Keratinocyte (primary cell): ENCODE results near the gene ASB17. TPM values are rescaled to one million over a fixed set of nuclear protein-coding genes. Genes with fewer than 3 reads are reported as not detected.

ENCODE experiments used
- DNase-seq: peaks from one replicate; pipeline ENCODE4 v3.0.0-alpha.2; 2011; ENCODE audit warnings: low read depth, missing footprints, low spot score
- FAIRE-seq: peaks from 2 replicates; lab custom pipeline; 2011; peaks lifted over from hg19 to GRCh38; lab: Jason Lieb, UNC
- H2AFZ ChIP-seq: 2 replicates; pipeline ENCODE4 v1.6.0; 2012; ENCODE audit warnings: low read length, control low read depth, inconsistent platforms; ENCODE audit not compliant: control insufficient read depth
- H3K27ac ChIP-seq: 2 replicates; pipeline ENCODE4 v1.5.1; 2011; ENCODE audit warnings: low read length; ENCODE audit not compliant: control insufficient read depth, insufficient read depth
- H3K27me3 ChIP-seq: 3 replicates; pipeline ENCODE4 v1.6.0; 2011; ENCODE audit warnings: low read length; ENCODE audit not compliant: control insufficient read depth, insufficient read depth; ENCODE audit errors: extremely low read depth
- H3K36me3 ChIP-seq, 2 experiments: 2 replicates in 1 of 2; 3 replicates in 1 of 2; pipeline ENCODE4 v1.5.1; 2011; ENCODE audit warnings: low read length in 2 of 2, mild to moderate bottlenecking in 1 of 2; ENCODE audit not compliant: control insufficient read depth in 2 of 2, insufficient read depth in 2 of 2; ENCODE audit errors: extremely low read depth in 1 of 2
- H3K4me1 ChIP-seq: 3 replicates; pipeline ENCODE4 v1.5.1; 2011; ENCODE audit warnings: low read length; ENCODE audit not compliant: control insufficient read depth, insufficient read depth; ENCODE audit errors: extremely low read depth
- H3K4me2 ChIP-seq: 3 replicates; pipeline ENCODE4 v1.6.0; 2011; ENCODE audit warnings: low read depth, low read length; ENCODE audit not compliant: control insufficient read depth, insufficient read depth; ENCODE audit errors: extremely low read depth
- H3K4me3 ChIP-seq, 3 experiments: fragments of 200-600 bp in 1 of 3; sonication (generic) in 1 of 3; 2 replicates in 2 of 3; 3 replicates in 1 of 3; pipeline ENCODE4 v1.5.1; 2011 to 2016; ENCODE audit warnings: low read length in 3 of 3, mild to moderate bottlenecking in 3 of 3, control low read depth in 2 of 3, inconsistent platforms in 1 of 3, low read depth in 1 of 3, mixed read lengths in 1 of 3, mixed run types in 1 of 3, moderate library complexity in 1 of 3; ENCODE audit not compliant: control insufficient read depth in 2 of 3, insufficient read depth in 2 of 3; ENCODE audit errors: extremely low read depth in 1 of 3
- H3K79me2 ChIP-seq: 2 replicates; pipeline ENCODE4 v1.6.0; 2012; ENCODE audit warnings: low read length; ENCODE audit not compliant: control insufficient read depth, insufficient read depth
- H3K9ac ChIP-seq: 3 replicates; pipeline ENCODE4 v1.6.0; 2011; ENCODE audit warnings: low read length; ENCODE audit not compliant: control insufficient read depth, insufficient read depth; ENCODE audit errors: extremely low read depth
- H3K9me1 ChIP-seq: 3 replicates; pipeline ENCODE4 v1.6.0; 2011; ENCODE audit warnings: low read length; ENCODE audit not compliant: control insufficient read depth, insufficient read depth; ENCODE audit errors: extremely low read depth
- H3K9me3 ChIP-seq: 2 replicates; pipeline ENCODE4 v1.5.1; 2012; ENCODE audit warnings: low read depth, low read length; ENCODE audit not compliant: control insufficient read depth
- H4K20me1 ChIP-seq: 3 replicates; pipeline ENCODE4 v1.6.0; 2011; ENCODE audit warnings: low read length; ENCODE audit not compliant: control insufficient read depth, insufficient read depth; ENCODE audit errors: extremely low read depth
- CTCF ChIP-seq, 3 experiments: IDR thresholded peaks in 1 of 3; conservative IDR thresholded peaks in 1 of 3; optimal IDR thresholded peaks in 1 of 3; 2 replicates in 2 of 3; 3 replicates in 1 of 3; pipeline versions ENCODE3 to v1.5.1; 2011; ENCODE audit warnings: low read length in 3 of 3, mild to moderate bottlenecking in 3 of 3, moderate library complexity in 2 of 3, control low read depth in 1 of 3, inconsistent platforms in 1 of 3; ENCODE audit not compliant: insufficient read depth in 2 of 3; ENCODE audit errors: extremely low read depth in 1 of 3
- EZH2 ChIP-seq: IDR thresholded peaks from one replicate; pipeline ENCODE4 v1.6.1; 2012; ENCODE audit warnings: inconsistent platforms, mild to moderate bottlenecking, low read length, moderate library complexity
- dilution Hi-C: fragments of 300-500 bp; cut with MboI; formaldehyde crosslinking; loops from one replicate; pipeline ENCODE4 v1.7.0; 2020; ENCODE audit warnings: low sequenced_read_pairs; ENCODE audit not compliant: extremely low pct_ligation_motif_present
- polyA plus RNA-seq, 5 experiments: library from polyadenylated mRNA; depleted of rRNA in 3 of 5; stranded (reverse) in 3 of 5; stranded (forward) in 1 of 5; unstranded in 1 of 5; fragments of >200 nt; gene quantifications; 1 replicate in 1 of 5; 2 replicates in 3 of 5; 3 replicates in 1 of 5; pipeline versions ENCODE4 v1.2.1 to v1.2.3, GENCODE V29; 2011 to 2012; ENCODE audit warnings: missing spikeins in 2 of 5, low read depth in 1 of 5, low replicate concordance in 1 of 5

The ASB17 gene
- polyA plus RNA-seq, 1 donor (not counting 4 experiments of a cell fraction or from before 2014, with no cell fraction given): not detected

- Histone ChIP-seq H3K9me1 (no peaks in the 10 kb centered on the region), H2AFZ (no peak overlapping the region), H3K9me3 (no peaks in the 10 kb centered on the region), H3K36me3 (no peaks in the 10 kb centered on the region), H3K4me3 (no peak overlapping the region), H3K27ac (no peak overlapping the region), H3K4me1 (no peaks in the 10 kb centered on the region), H3K4me2 (no peak overlapping the region), H3K9ac (no peak overlapping the region), H3K27me3 (no peaks in the 10 kb centered on the region), H4K20me1 (no peaks in the 10 kb centered on the region), H3K79me2 (no peaks in the 10 kb centered on the region)
- no peak for TF ChIP-seq CTCF (optimal IDR thresholded peaks at IDR 0.05 in 1 of 3, IDR thresholded peaks at IDR 0.05 in 1 of 3, conservative IDR thresholded peaks at IDR 0.05 in 1 of 3; ENCODE audit: extremely low read depth in 1 of 3, insufficient read depth in 2 of 3, low read length in 3 of 3)
- TF ChIP-seq EZH2: no peak
- DNase-seq: no peak
- FAIRE-seq: no peak
- dilution Hi-C loops: no loop called here
Observed at GRCh38 chr1:75937034-75937433, 4.8 kb upstream of the ASB17 start.

- Histone ChIP-seq H3K27ac (no peak overlapping the region), H3K36me3 (no peaks in the 10 kb centered on the region), H3K79me2 (no peaks in the 10 kb centered on the region), H3K4me3 (no peak overlapping the region), H4K20me1 (no peaks in the 10 kb centered on the region), H3K4me1 (no peaks in the 10 kb centered on the region), H3K4me2 (no peak overlapping the region), H3K27me3 (no peaks in the 10 kb centered on the region), H3K9me1 (no peaks in the 10 kb centered on the region), H2AFZ (no peak overlapping the region), H3K9ac (no peak overlapping the region), H3K9me3 (no peaks in the 10 kb centered on the region)
- DNase-seq (no peak), FAIRE-seq (no peak)
- dilution Hi-C loops: no loop called here
- TF ChIP-seq CTCF (optimal IDR thresholded peaks at IDR 0.05 in 1 of 3, IDR thresholded peaks at IDR 0.05 in 1 of 3, conservative IDR thresholded peaks at IDR 0.05 in 1 of 3; ENCODE audit: extremely low read depth in 1 of 3, insufficient read depth in 2 of 3, low read length in 3 of 3): no peak
- TF ChIP-seq EZH2: no peak
Observed at GRCh38 chr1:75922698-75923097, 9.5 kb downstream of the ASB17 start.
